Measurements from ENCODE around the gene HRK.

Gene HRK

DNA sequence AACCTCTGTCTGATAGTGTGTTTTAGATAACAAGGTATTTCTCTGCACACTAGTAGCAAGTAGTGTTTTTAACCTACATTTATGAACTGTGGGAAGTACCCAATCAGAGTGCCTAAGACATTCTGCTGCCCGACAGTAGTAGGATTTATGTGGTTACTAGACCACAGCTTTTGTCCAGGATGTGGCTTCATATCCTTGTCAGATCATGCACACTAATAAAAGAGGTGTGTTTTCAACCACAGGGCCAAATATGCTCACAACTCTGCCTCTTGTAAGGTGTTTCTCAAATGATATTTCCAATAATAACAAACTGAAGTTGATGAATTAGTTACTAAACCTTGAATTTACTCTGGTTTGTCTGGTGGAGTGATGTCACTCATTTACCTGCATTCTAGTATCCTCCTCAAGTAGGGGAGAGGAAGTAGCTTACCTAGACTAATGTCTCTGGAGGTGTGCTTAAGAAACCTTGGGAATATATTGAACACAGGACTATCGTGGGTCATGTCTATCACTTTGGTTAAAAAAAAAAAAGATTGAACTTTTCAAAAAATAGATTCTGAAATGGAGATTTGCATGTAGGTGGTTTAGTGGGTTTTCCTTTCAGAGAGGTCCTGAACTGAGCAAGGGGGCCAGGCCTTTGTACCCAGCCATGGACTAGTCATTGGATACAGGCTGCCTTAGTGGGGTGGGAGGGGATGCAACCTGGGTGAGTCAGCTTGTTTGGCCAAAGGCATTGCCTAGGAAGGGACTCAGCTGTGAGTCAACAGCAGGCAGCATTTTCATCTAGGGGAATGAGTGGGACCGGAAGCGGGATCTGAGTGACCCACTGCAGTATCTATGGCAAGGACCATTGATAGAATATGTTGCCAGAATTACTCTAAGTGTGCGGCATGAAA lies 43.6 kb upstream of the HRK start:
- ChIA-PET POLR2A (no interaction called here), CTCF (no interaction called here)
- TF ChIP-seq, protein P1, sequence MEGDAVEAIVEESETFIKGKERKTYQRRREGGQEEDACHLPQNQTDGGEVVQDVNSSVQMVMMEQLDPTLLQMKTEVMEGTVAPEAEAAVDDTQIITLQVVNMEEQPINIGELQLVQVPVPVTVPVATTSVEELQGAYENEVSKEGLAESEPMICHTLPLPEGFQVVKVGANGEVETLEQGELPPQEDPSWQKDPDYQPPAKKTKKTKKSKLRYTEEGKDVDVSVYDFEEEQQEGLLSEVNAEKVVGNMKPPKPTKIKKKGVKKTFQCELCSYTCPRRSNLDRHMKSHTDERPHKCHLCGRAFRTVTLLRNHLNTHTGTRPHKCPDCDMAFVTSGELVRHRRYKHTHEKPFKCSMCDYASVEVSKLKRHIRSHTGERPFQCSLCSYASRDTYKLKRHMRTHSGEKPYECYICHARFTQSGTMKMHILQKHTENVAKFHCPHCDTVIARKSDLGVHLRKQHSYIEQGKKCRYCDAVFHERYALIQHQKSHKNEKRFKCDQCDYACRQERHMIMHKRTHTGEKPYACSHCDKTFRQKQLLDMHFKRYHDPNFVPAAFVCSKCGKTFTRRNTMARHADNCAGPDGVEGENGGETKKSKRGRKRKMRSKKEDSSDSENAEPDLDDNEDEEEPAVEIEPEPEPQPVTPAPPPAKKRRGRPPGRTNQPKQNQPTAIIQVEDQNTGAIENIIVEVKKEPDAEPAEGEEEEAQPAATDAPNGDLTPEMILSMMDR (IDR thresholded peaks at IDR 0.05; ENCODE audit: control extremely low read depth, extremely low read depth, low read depth, missing control alignments): no peak
- DNase-seq (ENCODE audit: extremely low spot score): no peak

DNA sequence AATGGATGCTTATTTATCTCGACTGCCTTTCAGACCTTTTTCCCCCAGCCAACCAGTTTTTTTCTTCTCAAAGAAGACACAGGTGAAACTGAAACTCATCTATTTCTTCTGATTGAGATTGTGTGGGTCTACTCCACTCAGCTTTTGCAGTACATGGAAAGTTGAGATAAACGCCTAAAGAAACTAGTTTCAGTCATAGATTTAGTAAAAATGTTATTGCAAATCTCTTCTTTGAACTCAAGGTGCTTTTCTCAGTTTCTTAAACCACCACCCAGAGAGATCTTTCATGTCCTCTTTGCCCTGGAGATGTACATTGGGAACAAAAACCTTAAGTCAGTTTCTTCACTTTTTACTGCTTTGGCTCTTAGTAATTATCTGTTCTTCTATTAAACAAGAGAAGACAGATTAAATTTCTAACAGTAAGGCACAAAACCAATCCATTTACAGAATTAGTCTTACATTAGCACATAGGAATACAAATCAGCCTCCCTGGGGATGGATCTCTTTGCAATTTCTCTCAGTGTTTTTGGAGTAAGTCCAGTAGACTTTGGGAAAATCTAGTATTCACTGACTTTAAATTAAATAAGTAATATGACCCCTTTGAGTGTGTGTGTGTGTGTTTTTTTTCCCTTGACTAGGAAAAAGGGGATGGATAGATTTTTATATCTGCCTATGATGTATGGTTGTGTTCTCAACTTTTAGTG lies 41.1 kb upstream of the HRK start:
- peak; percentile 39 for DNase-seq (ENCODE audit: extremely low spot score)
- CTCF ChIA-PET: no interaction called here
- TF ChIP-seq, protein P1 (IDR thresholded peaks at IDR 0.05; ENCODE audit: control extremely low read depth, extremely low read depth, low read depth, missing control alignments): no peak
- POLR2A ChIA-PET: no interaction called here

DNA sequence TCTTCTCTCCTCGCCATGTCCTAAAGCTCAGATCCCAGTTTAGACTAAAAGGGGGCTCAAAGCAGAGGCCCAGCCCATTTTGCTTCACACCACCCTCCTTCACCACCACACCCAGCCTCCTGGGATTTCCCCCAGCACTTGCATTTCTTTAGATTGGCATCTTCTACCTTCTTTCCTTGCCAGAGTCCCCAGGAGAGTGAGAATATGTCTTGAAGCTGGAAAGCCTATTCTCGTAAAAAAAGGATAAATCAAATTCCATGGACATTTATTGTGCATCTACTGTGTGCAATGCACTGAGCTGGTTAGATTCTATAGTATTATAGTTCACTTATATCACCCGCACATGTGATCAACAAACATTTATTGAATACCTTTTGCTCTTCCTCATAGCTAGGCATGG lies 39.7 kb upstream of the HRK start:
- CTCF ChIA-PET: interaction anchor here (0.9 kb wide), 1 partner anchor 15 kb away, joined by 3 read pairs; no protein-coding TSS in a partner anchor
- DNase-seq (ENCODE audit: extremely low spot score): no peak
- TF ChIP-seq, protein P1 (IDR thresholded peaks at IDR 0.05; ENCODE audit: control extremely low read depth, extremely low read depth, low read depth, missing control alignments): no peak
- POLR2A ChIA-PET: no interaction called here

DNA sequence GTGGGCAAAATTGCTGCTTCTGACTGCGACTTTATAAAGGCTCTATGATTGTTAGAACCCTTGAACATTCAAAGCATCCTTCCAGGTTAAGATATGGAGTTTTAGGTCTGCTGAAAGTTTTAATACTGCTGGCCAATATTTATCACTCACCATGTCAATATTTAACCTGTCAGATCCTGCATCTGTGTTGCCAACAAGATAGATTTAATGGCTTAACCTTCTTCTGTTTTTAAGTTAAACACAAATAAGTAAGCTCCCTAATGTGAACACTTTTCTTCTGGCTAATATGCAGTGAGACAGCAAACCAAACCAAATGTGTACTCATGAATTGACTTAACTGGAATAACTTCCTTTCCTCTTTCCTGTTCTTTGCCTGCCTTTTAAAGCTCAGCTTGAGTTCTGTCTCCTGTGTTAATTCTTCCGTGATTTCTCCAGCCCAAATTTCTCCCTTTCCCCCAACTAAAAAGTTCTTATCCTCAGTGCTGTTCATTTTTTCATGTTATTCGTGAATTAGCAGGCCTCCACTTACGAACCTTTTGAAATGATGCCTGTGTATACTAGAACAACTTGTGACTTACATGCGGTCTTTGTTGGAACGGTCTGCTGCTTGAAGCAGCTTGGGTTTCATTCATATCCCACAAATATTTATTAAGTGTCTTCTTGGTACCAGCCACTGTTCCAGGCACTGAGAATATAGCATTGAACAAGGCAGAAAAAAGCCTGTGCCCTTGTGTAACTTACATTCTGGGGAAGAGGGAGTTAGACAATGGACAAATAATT lies 38.7 kb upstream of the HRK start:
- CTCF ChIA-PET: no interaction called here
- TF ChIP-seq, protein P1 (IDR thresholded peaks at IDR 0.05; ENCODE audit: control extremely low read depth, extremely low read depth, low read depth, missing control alignments): no peak
- POLR2A ChIA-PET: no interaction called here
- no peak for DNase-seq (ENCODE audit: extremely low spot score)

DNA sequence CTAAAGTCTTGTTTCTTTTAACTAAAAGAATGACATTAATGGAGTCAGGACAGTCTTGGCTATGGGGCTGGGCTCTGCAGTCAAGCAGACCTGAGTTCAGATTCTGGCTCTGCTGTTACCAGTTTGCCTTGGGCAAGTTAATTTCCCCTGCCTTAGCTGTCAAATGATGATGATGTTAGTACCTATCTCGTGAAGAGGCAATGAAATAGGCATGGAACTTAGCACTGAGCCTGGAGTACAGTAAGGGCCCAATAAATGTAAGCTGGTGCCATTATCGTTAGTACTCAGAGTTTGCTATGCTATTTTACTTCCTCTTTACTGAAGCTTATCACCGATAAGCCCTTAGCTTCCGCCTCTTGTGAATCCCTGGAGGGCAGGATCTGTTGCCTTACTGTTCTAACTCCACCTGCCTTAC lies 38.0 kb upstream of the HRK start:
- ChIA-PET CTCF (interaction anchor here (1.1 kb wide), 1 partner anchor 16 kb away, joined by 3 read pairs; no protein-coding TSS in a partner anchor), POLR2A (no interaction called here)
- DNase-seq (ENCODE audit: extremely low spot score): no peak
- TF ChIP-seq, protein P1 (IDR thresholded peaks at IDR 0.05; ENCODE audit: control extremely low read depth, extremely low read depth, low read depth, missing control alignments): no peak

DNA sequence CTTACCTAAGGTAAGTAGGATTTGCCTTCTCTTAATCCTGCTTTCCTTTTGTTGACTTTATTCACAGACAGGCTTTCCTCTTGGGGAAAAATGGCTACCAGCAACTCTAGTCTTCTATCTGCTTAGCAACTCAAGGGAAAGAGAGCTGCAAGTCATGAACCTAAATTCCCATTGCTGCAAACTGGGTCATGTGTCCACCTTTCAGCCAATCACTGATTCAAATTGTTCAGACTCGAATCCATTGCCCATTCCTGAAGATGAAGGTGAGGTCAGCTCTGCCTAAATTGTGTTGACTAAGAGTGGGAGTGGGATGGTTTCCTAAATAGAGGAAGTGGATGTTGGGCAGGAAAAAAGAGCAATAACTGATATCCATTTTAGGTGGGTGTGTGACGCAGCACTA lies 37.2 kb upstream of the HRK start:
- POLR2A ChIA-PET: no interaction called here
- CTCF ChIA-PET: interaction anchor here (1.1 kb wide), 1 partner anchor 17 kb away, joined by 3 read pairs; no protein-coding TSS in a partner anchor
- DNase-seq (ENCODE audit: extremely low spot score): no peak
- TF ChIP-seq, protein P1 (IDR thresholded peaks at IDR 0.05; ENCODE audit: control extremely low read depth, extremely low read depth, low read depth, missing control alignments): no peak
